Naive B cell (primary cell): ENCODE measurements around the gene GDAP1L1. TPM values are rescaled to one million over a fixed set of nuclear protein-coding genes. Genes with fewer than 3 reads are reported as not detected.
A peak's percentile ranks its signal among the peaks of the same experiment; 100 is the strongest.

ENCODE experiments used
- ATAC-seq, 2 donors: fragments of 150-1000 bp; cut with Tn5 transposase; 2 replicates each; pipeline ENCODE4 v1.10.0; 2021; ENCODE audit warnings: low read depth in 2 of 2, mild to moderate bottlenecking in 2 of 2, moderate library complexity in 2 of 2
- DNase-seq: peaks from one replicate; pipeline ENCODE4 v3.0.0; 2022
- H3K27ac Mint-ChIP-seq, 6 donors: one replicate each; pipeline ENCODE4 v1.8.0; 2020 to 2022; ENCODE audit warnings: mild to moderate bottlenecking in 6 of 6, mixed read lengths in 6 of 6, moderate library complexity in 5 of 6, inconsistent platforms in 2 of 6
- H3K27me3 Mint-ChIP-seq, 3 donors: one replicate each; pipeline ENCODE4 v1.8.0; 2021 to 2022; ENCODE audit warnings: mixed read lengths in 3 of 3, mild to moderate bottlenecking in 1 of 3
- H3K36me3 Mint-ChIP-seq, 2 donors: one replicate each; pipeline ENCODE4 v1.8.0; 2020 to 2022; ENCODE audit warnings: mixed read lengths in 2 of 2, inconsistent platforms in 1 of 2, mild to moderate bottlenecking in 1 of 2
- H3K4me1 Mint-ChIP-seq, 3 donors: one replicate each; pipeline ENCODE4 v1.8.0; 2020 to 2022; ENCODE audit warnings: mixed read lengths in 3 of 3, inconsistent platforms in 1 of 3, mild to moderate bottlenecking in 1 of 3, moderate library complexity in 1 of 3
- H3K4me3 Mint-ChIP-seq, 8 donors: one replicate each; pipeline ENCODE4 v1.8.0; 2020 to 2022; ENCODE audit warnings: mild to moderate bottlenecking in 8 of 8, mixed read lengths in 8 of 8, moderate library complexity in 8 of 8, inconsistent platforms in 2 of 8
- H3K9me3 Mint-ChIP-seq, 7 donors: one replicate each; pipeline ENCODE4 v1.8.0; 2020 to 2022; ENCODE audit warnings: mixed read lengths in 7 of 7, mild to moderate bottlenecking in 5 of 7, inconsistent platforms in 2 of 7, moderate library complexity in 1 of 7
- polyA plus RNA-seq, 6 donors: library from polyadenylated mRNA; unstranded; fragments of 300-500 nt; fragmentation: Illumina TruSeq; gene quantifications; one replicate each; pipeline ENCODE4 v1.2.3, GENCODE V29; 2021; ENCODE audit warnings: low read depth in 6 of 6

GDAP1L1 gene
- polyA plus RNA-seq, 6 donors from 2014 or later: not detected

GRCh38 chr20:44210406-44211176 is 36.5 kb upstream of the GDAP1L1 start, which contains the start of gene OSER1:
TSS of gene OSER1 (minus strand) at chr20:44210771. CDS start at chr20:44206957, 3,814 bp downstream.
- no peaks in the 10 kb centered on the region for H3K27me3 Mint-ChIP-seq
- H3K27ac Mint-ChIP-seq: peak within 1 kb of the TSS; percentile 98 to 100 (median 99)
- peaks cover 48 to 64% (median 55%) of the 10 kb centered on the region in 3 donors for H3K4me1 Mint-ChIP-seq
- H3K9me3 Mint-ChIP-seq: no peaks in the 10 kb centered on the region
- peak; percentile 78 to 80 for ATAC-seq
- H3K36me3 Mint-ChIP-seq: peaks cover 11 to 13% of the 10 kb centered on the region in 2 donors
- peak within 1 kb of the TSS; percentile 92 to 100 (median 98) for H3K4me3 Mint-ChIP-seq
- DNase-seq: peak; percentile 99

DNA sequence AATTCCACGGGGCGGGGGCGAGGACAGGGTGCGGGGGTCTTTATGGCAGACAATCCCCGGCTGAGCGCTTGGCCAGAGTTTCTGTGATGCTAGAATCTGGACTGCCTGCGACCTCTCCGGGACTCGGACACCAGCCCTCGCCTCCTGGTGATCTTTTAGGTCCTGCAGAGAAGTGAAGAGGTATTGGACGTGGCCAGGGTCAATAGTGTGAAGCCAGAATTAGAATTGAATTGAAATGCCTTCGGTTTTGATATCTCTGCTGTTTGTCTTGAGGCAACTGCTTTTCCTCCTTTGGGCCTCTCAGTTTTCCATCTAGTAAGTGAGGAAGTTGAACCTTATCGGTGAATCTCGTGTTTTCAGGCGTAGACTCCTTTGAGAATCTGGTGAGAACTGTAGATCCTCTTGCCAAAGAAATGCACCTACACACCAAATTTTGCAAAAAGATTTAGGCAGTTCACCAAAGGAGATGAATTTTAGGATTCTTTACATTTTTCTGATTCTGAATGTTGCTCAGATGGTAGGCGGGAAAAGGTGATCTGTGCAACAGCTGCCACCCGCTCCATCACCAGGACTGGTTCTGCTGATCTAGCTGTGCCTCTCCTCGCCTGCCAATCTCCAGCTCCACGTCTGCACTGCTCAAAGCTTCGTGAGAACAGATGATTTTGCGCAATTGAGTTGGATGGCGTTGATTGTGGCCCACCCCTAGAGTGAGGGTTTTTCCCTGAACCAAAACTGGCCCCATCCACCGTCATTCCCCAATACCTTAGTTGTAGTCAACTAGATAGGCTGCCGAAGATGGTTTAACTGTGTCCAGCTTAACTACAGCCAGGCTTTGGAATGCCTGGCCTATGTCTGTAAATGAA is 35.7 kb upstream of the GDAP1L1 start:
- peak; percentile 19 for DNase-seq
- no peak for ATAC-seq

DNA sequence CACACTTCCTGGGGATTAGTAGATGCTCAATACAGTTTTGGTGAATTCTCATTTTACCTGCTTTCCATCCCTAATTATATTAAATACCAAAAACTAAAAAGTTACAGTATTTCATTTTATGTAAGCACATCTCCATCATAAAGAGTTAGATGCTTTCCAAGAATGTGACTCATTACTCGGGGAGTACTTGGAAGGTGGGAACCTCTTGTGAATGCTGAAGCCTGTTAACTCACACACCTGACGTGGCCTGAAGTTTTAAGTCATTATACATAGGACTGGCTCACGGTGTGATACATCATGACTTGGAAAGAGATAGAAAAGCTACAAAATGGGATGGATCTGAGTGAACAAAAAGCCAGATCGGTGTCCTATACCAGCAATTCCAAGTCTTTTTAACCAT is 34.3 kb upstream of the GDAP1L1 start:
- H3K4me3 Mint-ChIP-seq: peak overlapping the region in 2 of 8 donors; percentile 25 to 26
- H3K4me1 Mint-ChIP-seq: peaks cover 52 to 60% (median 53%) of the 10 kb centered on the region in 3 donors
- ATAC-seq: no peak

More for the DNA sequence above, 35.7 kb upstream of the GDAP1L1 start:
- Mint-ChIP-seq H3K4me1 (peaks cover 52 to 65% (median 57%) of the 10 kb centered on the region in 3 donors), H3K36me3 (peaks cover 8 to 9% of the 10 kb centered on the region in 2 donors), H3K9me3 (no peaks in the 10 kb centered on the region), H3K27me3 (no peaks in the 10 kb centered on the region), H3K4me3 (peak overlapping the region; percentile 92 to 100 (median 98)), H3K27ac (peak overlapping the region; percentile 98 to 100 (median 99))

DNA sequence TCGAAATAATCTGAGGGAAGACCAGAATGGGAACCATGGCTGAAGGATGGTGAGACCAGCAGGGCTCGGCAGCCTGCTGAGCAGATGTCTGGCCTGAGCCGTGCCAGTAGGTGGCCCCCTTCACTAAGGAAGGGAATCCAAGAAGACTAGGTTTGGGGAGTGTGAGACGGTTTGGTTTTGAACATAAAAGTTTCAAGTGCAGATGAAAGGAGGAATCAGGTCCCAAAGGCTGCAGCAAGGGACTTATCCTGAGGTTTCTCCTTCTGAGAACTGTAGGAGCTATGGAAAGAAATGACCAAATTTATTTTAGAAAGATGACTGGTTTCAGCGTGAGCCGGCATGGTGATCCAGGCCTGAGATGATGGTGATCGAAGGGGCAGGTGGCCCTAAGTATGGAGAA is 32.0 kb upstream of the GDAP1L1 start:
- peaks cover 7 to 8% of the 10 kb centered on the region in 2 donors for H3K36me3 Mint-ChIP-seq
- DNase-seq: peak; percentile 58
- ATAC-seq: no peak
- no peaks in the 10 kb centered on the region for H3K9me3 Mint-ChIP-seq
- peaks cover 47 to 61% (median 56%) of the 10 kb centered on the region in 3 donors for H3K4me1 Mint-ChIP-seq
- peak overlapping the region in 4 of 6 donors; percentile 24 to 59 (median 46) for H3K27ac Mint-ChIP-seq
- H3K27me3 Mint-ChIP-seq: no peaks in the 10 kb centered on the region
- peak overlapping the region in 3 of 8 donors; percentile 8 to 50 (median 12) for H3K4me3 Mint-ChIP-seq

More for the DNA sequence above, 34.3 kb upstream of the GDAP1L1 start:
- H3K27me3 Mint-ChIP-seq: no peaks in the 10 kb centered on the region
- no peak for DNase-seq
- peaks cover 7 to 8% of the 10 kb centered on the region in 2 donors for H3K36me3 Mint-ChIP-seq
- no peaks in the 10 kb centered on the region for H3K9me3 Mint-ChIP-seq
- H3K27ac Mint-ChIP-seq: peak overlapping the region in 5 of 6 donors; percentile 67 to 100 (median 99)

- no peaks in the 10 kb centered on the region for H3K9me3 Mint-ChIP-seq
- no peaks in the 10 kb centered on the region for H3K27me3 Mint-ChIP-seq
- peak overlapping the region in 4 of 6 donors; percentile 28 to 77 (median 50) for H3K27ac Mint-ChIP-seq
- peaks cover 7 to 8% of the 10 kb centered on the region in 2 donors for H3K36me3 Mint-ChIP-seq
- H3K4me3 Mint-ChIP-seq: peak overlapping the region; percentile 5 to 82 (median 62)
- H3K4me1 Mint-ChIP-seq: peaks cover 41 to 43% (median 43%) of the 10 kb centered on the region in 3 donors
- ATAC-seq (peak; percentile 49 to 54), DNase-seq (peak; percentile 54)
These were observed 29.6 kb upstream of the GDAP1L1 start for GRCh38 chr20:44217342-44218092.

DNA sequence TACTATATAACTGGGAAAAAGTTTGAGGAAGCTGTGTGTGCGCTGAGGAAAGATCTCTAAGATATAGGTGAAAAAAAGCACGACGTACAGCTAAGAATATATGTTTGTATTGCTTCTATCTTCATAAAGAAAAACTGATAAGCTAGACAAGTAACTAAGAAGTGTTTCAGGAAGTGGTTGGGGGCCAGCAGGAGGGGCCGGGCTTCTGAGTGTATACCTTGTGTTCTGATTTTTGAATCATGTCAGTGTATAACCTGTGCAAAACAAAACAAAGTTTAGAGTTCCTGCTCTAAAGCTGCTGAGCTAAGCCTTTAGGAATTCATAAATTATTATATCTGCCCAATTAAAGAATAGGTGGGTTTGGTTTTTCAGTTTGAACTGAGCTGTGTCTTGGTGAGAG is 28.7 kb upstream of the GDAP1L1 start:
- Mint-ChIP-seq H3K27me3 (no peaks in the 10 kb centered on the region), H3K4me3 (peak overlapping the region in 6 of 8 donors; percentile 16 to 81 (median 62)), H3K36me3 (peaks cover 7 to 8% of the 10 kb centered on the region in 2 donors), H3K9me3 (no peaks in the 10 kb centered on the region), H3K27ac (peak overlapping the region in 2 of 6 donors; percentile 4 to 5), H3K4me1 (peaks cover 41 to 43% (median 42%) of the 10 kb centered on the region in 3 donors)
- peak in 1 of 2 donors; percentile 27 for ATAC-seq
- no peak for DNase-seq

DNA sequence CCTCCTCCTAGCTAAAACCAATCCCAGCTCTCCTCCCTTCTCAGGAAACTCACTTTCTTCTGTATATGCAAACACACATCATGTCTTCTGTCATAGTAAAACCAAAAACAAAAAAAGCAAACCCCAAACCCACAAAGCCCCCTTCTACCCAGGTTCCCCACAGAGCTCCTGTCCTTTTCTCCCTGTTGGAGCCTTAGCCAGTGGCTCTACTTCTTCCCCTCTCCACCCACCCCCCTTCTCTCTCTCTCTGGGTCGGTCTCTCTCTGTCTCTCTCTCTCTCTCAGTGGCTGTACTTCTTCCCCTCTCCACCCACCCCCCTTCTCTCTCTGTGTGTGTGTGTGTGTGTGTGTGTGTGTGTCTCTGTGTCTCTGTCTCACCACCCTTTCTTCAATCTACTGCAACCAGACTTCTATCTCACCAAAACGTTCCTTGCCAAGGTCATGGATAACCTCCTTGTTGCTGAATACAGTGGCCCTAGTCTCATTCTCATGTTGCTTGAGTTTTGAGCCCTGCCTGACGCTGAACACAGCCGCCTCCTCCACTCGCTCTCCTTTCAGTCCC is 27.9 kb upstream of the GDAP1L1 start:
- no peaks in the 10 kb centered on the region for H3K27me3 Mint-ChIP-seq
- H3K36me3 Mint-ChIP-seq: peaks cover 7 to 8% of the 10 kb centered on the region in 2 donors
- no peaks in the 10 kb centered on the region for H3K9me3 Mint-ChIP-seq
- H3K4me1 Mint-ChIP-seq: peaks cover 41 to 43% (median 42%) of the 10 kb centered on the region in 3 donors
- peak overlapping the region in 5 of 6 donors; percentile 0 to 63 (median 44) for H3K27ac Mint-ChIP-seq
- DNase-seq (no peak), ATAC-seq (no peak)
- peak overlapping the region in 3 of 8 donors; percentile 1 to 61 (median 46) for H3K4me3 Mint-ChIP-seq

GRCh38 chr20:44219791-44220190 is 27.3 kb upstream of the GDAP1L1 start:
- ATAC-seq: no peak
- H3K9me3 Mint-ChIP-seq: no peaks in the 10 kb centered on the region
- no peaks in the 10 kb centered on the region for H3K27me3 Mint-ChIP-seq
- peak overlapping the region in 2 of 6 donors; percentile 0 to 35 for H3K27ac Mint-ChIP-seq
- H3K4me3 Mint-ChIP-seq: peak overlapping the region in 2 of 8 donors; percentile 10 to 71
- no peak for DNase-seq
- H3K36me3 Mint-ChIP-seq: peaks cover 7 to 8% of the 10 kb centered on the region in 2 donors
- H3K4me1 Mint-ChIP-seq: peaks cover 40 to 43% (median 40%) of the 10 kb centered on the region in 3 donors

DNA sequence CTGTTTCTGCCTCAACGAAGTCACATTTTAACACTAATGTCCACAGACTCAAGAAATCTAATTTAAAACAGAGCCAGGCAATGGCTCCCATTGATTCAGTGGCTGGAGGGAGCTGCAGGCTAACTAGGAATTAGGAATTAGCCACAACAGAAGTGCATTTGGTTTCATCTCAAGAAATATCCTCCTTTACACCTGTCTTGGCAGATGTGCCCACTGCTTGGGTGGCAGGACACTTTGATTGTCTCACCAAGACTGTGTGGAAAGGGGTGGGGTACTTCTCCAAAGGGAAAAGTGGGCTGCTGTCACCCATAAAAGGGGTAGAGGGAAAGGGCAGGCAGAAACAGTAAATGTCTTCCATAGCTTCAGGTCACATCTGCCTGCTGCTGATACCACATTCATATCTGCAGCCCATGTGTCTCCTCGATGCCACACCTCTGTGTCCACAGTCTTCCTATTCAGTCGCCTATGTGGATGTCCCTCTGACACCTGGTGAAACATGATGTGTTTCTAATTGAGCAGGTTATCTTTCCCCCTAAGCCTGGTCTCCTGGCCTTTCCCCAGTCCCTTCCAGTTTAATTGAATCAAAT is 25.6 kb upstream of the GDAP1L1 start:
- no peak for DNase-seq
- Mint-ChIP-seq H3K4me1 (peaks cover 28 to 32% (median 28%) of the 10 kb centered on the region in 3 donors), H3K9me3 (no peaks in the 10 kb centered on the region)

DNA sequence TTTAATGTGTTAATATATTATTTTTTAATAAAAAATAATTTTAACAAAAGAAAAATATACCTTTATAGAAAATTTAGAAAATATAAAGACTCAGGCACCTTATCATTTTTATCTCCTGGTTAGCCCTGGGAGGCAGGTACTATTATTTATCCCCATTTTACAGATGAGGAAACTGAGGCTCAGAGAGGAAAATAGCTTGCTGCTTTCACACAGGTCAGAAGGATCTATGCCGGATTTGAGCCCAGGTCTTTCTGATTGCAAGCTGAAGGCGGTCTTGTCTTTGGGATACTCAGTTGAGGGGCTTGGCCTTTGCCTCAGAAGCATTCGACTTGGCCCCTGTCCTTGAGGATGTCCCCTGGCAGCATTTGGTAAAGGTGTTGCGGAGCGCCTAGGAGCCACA is 25.1 kb upstream of the GDAP1L1 start:
- DNase-seq (no peak), ATAC-seq (no peak)
- Mint-ChIP-seq H3K9me3 (no peaks in the 10 kb centered on the region), H3K36me3 (no peaks in the 10 kb centered on the region), H3K27me3 (no peaks in the 10 kb centered on the region), H3K27ac (no peak overlapping the region), H3K4me1 (peaks cover 27 to 32% (median 28%) of the 10 kb centered on the region in 3 donors), H3K4me3 (no peak overlapping the region)

More for the DNA sequence above, 25.6 kb upstream of the GDAP1L1 start:
- H3K4me3 Mint-ChIP-seq: no peak overlapping the region
- no peaks in the 10 kb centered on the region for H3K27me3 Mint-ChIP-seq
- ATAC-seq: no peak
- no peaks in the 10 kb centered on the region for H3K36me3 Mint-ChIP-seq
- H3K27ac Mint-ChIP-seq: no peak overlapping the region

DNA sequence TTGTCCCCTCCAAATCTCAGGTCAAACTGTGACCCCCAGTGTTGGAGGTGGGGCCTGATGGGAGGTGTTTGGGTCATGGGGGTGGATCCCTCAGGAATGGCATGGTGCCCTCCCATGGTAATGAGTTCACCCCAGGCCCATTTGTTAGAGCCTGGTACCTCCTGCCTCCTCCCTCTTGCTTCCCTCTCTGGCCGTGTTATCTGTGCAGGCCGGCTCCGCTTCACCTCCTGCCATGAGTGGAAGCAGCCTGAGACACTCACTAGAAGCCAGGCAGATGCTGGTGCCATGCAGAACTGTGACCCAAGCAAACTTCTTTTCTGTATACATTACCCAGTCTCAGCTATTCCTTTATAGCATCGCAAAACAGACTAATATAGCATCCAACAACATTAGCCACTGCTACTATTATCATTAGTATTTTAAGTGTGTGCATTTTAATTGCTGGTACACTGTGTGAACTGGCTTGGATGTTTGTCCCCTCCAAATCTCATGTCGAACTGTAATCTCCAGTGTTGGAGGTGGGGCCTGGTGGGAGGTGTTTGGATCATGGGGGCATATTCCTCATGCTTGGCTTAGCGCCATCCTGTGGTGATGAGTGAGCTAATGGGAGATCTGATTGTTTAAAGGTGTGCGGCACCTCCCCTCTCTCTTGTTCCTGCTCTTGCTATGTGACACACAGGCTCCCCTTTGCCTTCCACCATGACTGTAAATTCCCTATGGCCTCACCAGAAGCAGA is 24.3 kb upstream of the GDAP1L1 start:
- H3K9me3 Mint-ChIP-seq: no peaks in the 10 kb centered on the region
- peaks cover 20 to 25% (median 21%) of the 10 kb centered on the region in 3 donors for H3K4me1 Mint-ChIP-seq
- ATAC-seq: no peak
- peak overlapping the region in 2 of 6 donors; percentile 52 to 79 for H3K27ac Mint-ChIP-seq
- no peaks in the 10 kb centered on the region for H3K36me3 Mint-ChIP-seq
- H3K27me3 Mint-ChIP-seq: no peaks in the 10 kb centered on the region
- no peak overlapping the region for H3K4me3 Mint-ChIP-seq
- DNase-seq: no peak
